Peyer's patch (tissue), 4 donors: ENCODE results near the gene SLC9A1.

Experiments used
- POLR2A ChIP-seq, 2 donors: fragments of 450-650 bp; IDR thresholded peaks; one replicate each; pipeline ENCODE4 v1.5.1; 2017; ENCODE audit warnings: antibody characterized with exemption in 2 of 2, mild to moderate bottlenecking in 2 of 2, moderate library complexity in 2 of 2
- TF ChIP-seq, protein P1 (sequence below), 6 experiments: fragments of 450-650 bp in 4 of 6; fragments of 200-600 bp in 2 of 6; sonication (generic) in 1 of 6; IDR thresholded peaks; one replicate each; pipeline ENCODE4 v1.5.1; 2017 to 2019; ENCODE audit warnings: antibody characterized with exemption in 6 of 6, mild to moderate bottlenecking in 3 of 6, moderate library complexity in 1 of 6

DNA sequence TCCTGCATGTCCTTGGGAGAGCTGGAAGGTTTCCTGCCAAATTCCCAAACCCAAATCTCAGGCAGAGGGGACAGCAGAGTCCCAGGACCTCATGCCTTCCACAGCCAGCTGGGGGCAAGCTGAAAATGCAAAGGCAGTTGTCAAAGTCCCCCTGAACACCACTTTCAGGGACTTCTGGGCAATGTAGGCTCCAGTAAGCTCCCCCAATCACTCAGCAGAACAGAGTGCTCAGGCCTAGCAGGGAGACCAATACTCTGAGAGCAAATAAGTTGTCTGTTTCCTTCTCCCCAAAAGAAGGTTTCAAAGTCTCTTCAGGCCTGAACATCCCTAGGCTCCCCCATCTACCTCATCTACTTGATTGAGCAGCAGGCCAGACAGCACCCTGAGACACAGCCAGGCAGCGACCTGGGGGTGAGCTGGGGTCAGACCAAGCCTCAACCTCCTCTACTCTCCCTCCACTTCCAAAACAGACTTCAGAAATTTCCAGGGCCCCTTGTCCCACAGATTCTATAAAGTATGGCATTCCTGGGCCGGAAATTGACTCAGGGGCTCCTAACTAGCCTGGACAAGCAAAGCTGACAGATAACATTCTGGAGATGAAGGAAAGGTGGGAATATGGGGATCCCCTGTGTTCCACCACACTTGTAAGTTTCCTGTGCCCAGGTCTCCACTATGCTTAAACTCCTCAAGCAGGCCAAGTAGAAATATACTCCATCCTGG, 1.9 kb downstream of the SLC9A1 start:
- TF ChIP-seq, protein P1, sequence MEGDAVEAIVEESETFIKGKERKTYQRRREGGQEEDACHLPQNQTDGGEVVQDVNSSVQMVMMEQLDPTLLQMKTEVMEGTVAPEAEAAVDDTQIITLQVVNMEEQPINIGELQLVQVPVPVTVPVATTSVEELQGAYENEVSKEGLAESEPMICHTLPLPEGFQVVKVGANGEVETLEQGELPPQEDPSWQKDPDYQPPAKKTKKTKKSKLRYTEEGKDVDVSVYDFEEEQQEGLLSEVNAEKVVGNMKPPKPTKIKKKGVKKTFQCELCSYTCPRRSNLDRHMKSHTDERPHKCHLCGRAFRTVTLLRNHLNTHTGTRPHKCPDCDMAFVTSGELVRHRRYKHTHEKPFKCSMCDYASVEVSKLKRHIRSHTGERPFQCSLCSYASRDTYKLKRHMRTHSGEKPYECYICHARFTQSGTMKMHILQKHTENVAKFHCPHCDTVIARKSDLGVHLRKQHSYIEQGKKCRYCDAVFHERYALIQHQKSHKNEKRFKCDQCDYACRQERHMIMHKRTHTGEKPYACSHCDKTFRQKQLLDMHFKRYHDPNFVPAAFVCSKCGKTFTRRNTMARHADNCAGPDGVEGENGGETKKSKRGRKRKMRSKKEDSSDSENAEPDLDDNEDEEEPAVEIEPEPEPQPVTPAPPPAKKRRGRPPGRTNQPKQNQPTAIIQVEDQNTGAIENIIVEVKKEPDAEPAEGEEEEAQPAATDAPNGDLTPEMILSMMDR (IDR thresholded peaks at IDR 0.05) = no peak
- TF ChIP-seq POLR2A (IDR thresholded peaks at IDR 0.05) = no peak
